Neural cell (in vitro differentiated cells): ENCODE results near the gene C19orf73. TPM values are rescaled to one million over a fixed set of nuclear protein-coding genes. Genes with fewer than 3 reads are reported as not detected.

Experiments used
- H2AFZ ChIP-seq: fragments of 200-600, 300-800 bp; sonication (generic), shearing (Covaris generic); 2 replicates; pipeline ENCODE4 v1.6.0; 2014; ENCODE audit warnings: low read depth, mild to moderate bottlenecking, antibody characterized with exemption, low read length, moderate library complexity
- H3F3A ChIP-seq: fragments of 200-600 bp; shearing (Covaris generic); 2 replicates; pipeline ENCODE4 v1.6.1; 2016; ENCODE audit warnings: mild to moderate bottlenecking, moderate library complexity, mixed read lengths, antibody characterized with exemption, low read length; ENCODE audit not compliant: insufficient read depth, poor library complexity, severe bottlenecking
- H3K27ac ChIP-seq: fragments of 200-600, 300-800 bp; sonication (generic), shearing (Covaris generic); 2 replicates; pipeline ENCODE4 v1.5.1; 2014; ENCODE audit warnings: mild to moderate bottlenecking, low read length, moderate library complexity
- H3K27me3 ChIP-seq: fragments of 300-800, 200-600 bp; sonication (generic), shearing (Covaris generic); 2 replicates; pipeline ENCODE4 v1.6.0; 2014; ENCODE audit warnings: mild to moderate bottlenecking, low read depth, low read length, moderate library complexity; ENCODE audit not compliant: insufficient read depth
- H3K36me3 ChIP-seq: fragments of 300-800, 200-600 bp; sonication (generic), shearing (Covaris generic); 2 replicates; pipeline ENCODE4 v1.5.1; 2014; ENCODE audit warnings: mild to moderate bottlenecking, antibody characterized with exemption, low read length, moderate library complexity; ENCODE audit not compliant: insufficient read depth
- H3K4me2 ChIP-seq: fragments of 300-800, 200-600 bp; sonication (generic), shearing (Covaris generic); 2 replicates; pipeline ENCODE4 v1.6.0; 2014; ENCODE audit warnings: mild to moderate bottlenecking, low read length
- H3K4me3 ChIP-seq: fragments of 300-800, 200-600 bp; sonication (generic), shearing (Covaris generic); 2 replicates; pipeline ENCODE4 v1.5.1; 2014; ENCODE audit warnings: mild to moderate bottlenecking, low read length, moderate library complexity
- H3K79me2 ChIP-seq: fragments of 200-600 bp; shearing (Covaris generic); replicated peaks from 2 replicates; pipeline ENCODE4 v1.6.0; 2014; ENCODE audit warnings: mild to moderate bottlenecking, low read length, moderate library complexity; ENCODE audit not compliant: insufficient read depth
- H3K9ac ChIP-seq: fragments of 300-800, 200-600 bp; sonication (generic), shearing (Covaris generic); 2 replicates; pipeline ENCODE4 v1.6.1; 2016; ENCODE audit warnings: mild to moderate bottlenecking, low read length, mixed read lengths
- H3K9me2 ChIP-seq: fragments of 200-600 bp; shearing (Covaris generic); 2 replicates; pipeline ENCODE4 v1.6.1; 2016; ENCODE audit warnings: mild to moderate bottlenecking, low read length, mixed read lengths; ENCODE audit not compliant: insufficient read depth
- H3K9me3 ChIP-seq: fragments of 200-600, 300-800 bp; sonication (generic), shearing (Covaris generic); 2 replicates; pipeline ENCODE4 v1.6.1; 2016; ENCODE audit warnings: mild to moderate bottlenecking, mixed run types, low read length, moderate library complexity, mixed read lengths
- H4K20me1 ChIP-seq: fragments of 200-600 bp; shearing (Covaris generic); 2 replicates; pipeline ENCODE4 v1.6.1; 2016; ENCODE audit warnings: mild to moderate bottlenecking, mixed run types; ENCODE audit not compliant: insufficient read depth
- EP300 ChIP-seq: fragments of 450-650 bp; conservative IDR thresholded peaks from 2 replicates; pipeline ENCODE4 v1.6.1; 2014; ENCODE audit warnings: antibody characterized with exemption, mild to moderate bottlenecking, moderate library complexity; ENCODE audit not compliant: poor library complexity, severe bottlenecking
- EZH2 ChIP-seq: fragments of 200-600, 300-800 bp; shearing (Covaris generic), sonication (generic); IDR thresholded peaks from 2 replicates; pipeline ENCODE4 v1.6.1; 2014; ENCODE audit warnings: antibody characterized with exemption, low read length, borderline replicate concordance, mild to moderate bottlenecking; ENCODE audit not compliant: insufficient read depth, poor library complexity, severe bottlenecking
- MXI1 ChIP-seq: fragments of 450-650 bp; conservative IDR thresholded peaks from 2 replicates; pipeline ENCODE4 v1.6.1; 2014; ENCODE audit warnings: antibody characterized with exemption, mild to moderate bottlenecking; ENCODE audit not compliant: poor library complexity, severe bottlenecking
- POLR2AphosphoS5 ChIP-seq: IDR thresholded peaks from 2 replicates; pipeline ENCODE4 v1.6.1; 2012
- RAD21 ChIP-seq: fragments of 450-650 bp; conservative IDR thresholded peaks from 2 replicates; pipeline ENCODE4 v1.6.1; 2014; ENCODE audit warnings: antibody characterized with exemption, mild to moderate bottlenecking, moderate library complexity
- REST ChIP-seq: IDR thresholded peaks from 2 replicates; pipeline ENCODE4 v1.6.1; 2012; ENCODE audit warnings: borderline replicate concordance
- SMC3 ChIP-seq: fragments of 450-650 bp; conservative IDR thresholded peaks from 2 replicates; pipeline ENCODE4 v1.6.1; 2014; ENCODE audit warnings: antibody characterized with exemption, mild to moderate bottlenecking, moderate library complexity; ENCODE audit not compliant: poor library complexity
- TAF1 ChIP-seq: IDR thresholded peaks from 2 replicates; pipeline ENCODE4 v1.6.1; 2012; ENCODE audit warnings: low read depth
- polyA plus RNA-seq: library from polyadenylated mRNA; depleted of rRNA; stranded (reverse); fragments of >200 nt; gene quantifications from 2 replicates; pipeline ENCODE4 v1.2.3, GENCODE V29; 2014
- TF ChIP-seq, protein P1 (sequence below): fragments of 450-650 bp; IDR thresholded peaks from 2 replicates; pipeline ENCODE4 v1.5.1; 2014; ENCODE audit warnings: antibody characterized with exemption, mild to moderate bottlenecking, moderate library complexity; ENCODE audit not compliant: poor library complexity, severe bottlenecking

C19orf73 gene
- polyA plus RNA-seq, 1 donor from 2014 or later, result 8.4 TPM

DNA sequence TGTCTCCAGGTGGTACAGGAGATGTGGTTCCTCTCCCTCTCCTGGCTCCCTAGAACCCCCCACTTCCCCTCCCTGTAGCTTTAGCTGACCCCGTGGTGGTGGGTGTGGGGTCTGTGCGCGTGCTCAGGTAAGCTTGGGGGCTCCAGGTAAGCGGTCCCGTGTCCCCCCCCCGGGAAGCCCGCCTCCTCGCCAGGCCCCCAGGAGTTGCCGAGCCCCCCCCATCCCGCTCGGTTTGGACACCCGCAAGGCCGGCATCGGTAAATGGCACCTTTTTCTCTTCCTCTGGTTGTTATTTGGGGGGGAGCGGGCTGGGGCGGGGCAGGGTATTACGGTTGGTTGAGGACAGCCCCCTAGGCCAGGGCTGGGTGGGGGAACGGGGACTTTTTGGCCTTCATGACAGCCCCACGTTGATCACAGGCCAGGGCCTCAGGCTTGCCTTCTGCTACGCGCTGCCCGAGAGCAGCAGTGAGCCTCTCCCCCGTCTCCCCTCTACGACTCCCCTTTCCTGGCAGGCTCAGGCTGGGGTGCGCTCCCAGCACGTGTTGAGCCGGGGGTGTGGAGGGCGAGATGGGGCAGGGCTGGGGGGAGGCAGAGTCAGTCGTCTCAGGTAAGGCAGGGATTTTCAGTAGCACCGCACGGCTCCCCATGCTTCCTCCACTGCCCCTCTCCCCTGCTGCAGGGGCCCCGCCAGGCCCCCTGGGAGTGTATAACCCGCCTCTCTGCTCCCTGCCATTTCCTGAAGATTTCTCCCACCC lies 15.4 kb downstream of the C19orf73 start:
- no peak for TF ChIP-seq TAF1
- no peak for TF ChIP-seq EZH2
- no peak for TF ChIP-seq POLR2AphosphoS5
- no peak for TF ChIP-seq EP300
- TF ChIP-seq REST, result no peak
- TF ChIP-seq, protein P1, sequence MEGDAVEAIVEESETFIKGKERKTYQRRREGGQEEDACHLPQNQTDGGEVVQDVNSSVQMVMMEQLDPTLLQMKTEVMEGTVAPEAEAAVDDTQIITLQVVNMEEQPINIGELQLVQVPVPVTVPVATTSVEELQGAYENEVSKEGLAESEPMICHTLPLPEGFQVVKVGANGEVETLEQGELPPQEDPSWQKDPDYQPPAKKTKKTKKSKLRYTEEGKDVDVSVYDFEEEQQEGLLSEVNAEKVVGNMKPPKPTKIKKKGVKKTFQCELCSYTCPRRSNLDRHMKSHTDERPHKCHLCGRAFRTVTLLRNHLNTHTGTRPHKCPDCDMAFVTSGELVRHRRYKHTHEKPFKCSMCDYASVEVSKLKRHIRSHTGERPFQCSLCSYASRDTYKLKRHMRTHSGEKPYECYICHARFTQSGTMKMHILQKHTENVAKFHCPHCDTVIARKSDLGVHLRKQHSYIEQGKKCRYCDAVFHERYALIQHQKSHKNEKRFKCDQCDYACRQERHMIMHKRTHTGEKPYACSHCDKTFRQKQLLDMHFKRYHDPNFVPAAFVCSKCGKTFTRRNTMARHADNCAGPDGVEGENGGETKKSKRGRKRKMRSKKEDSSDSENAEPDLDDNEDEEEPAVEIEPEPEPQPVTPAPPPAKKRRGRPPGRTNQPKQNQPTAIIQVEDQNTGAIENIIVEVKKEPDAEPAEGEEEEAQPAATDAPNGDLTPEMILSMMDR, result no peak
- no peak for TF ChIP-seq RAD21
- TF ChIP-seq SMC3, result no peak
- TF ChIP-seq MXI1, result no peak
- H3K36me3 ChIP-seq, result no peaks in the 10 kb centered on the region
- H4K20me1 ChIP-seq, result peaks cover 3% of the 10 kb centered on the region

DNA sequence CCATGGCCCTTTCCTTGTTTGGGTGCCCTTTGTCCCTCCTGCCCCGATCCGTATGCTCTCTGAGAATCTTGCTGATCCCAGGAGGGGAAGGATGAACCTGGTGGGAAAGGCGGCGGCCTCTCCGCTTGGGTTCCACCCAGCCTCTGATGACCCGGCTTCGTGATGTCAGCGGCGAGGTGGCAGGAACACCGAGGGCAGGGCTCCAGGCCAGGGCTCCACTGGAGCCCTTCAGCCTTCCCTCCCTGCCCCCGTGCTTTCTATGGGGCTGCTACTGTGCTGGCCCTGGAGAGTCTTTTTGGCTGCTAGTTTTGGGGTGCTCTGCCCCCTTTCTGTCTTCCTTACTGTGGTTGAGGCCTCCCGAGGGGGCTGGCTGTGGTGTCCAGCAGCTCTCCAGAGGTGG lies 16.6 kb downstream of the C19orf73 start:
- Histone ChIP-seq H3K36me3 (no peaks in the 10 kb centered on the region), H3K27me3 (no peaks in the 10 kb centered on the region), H2AFZ (no peak overlapping the region), H3K9me3 (no peaks in the 10 kb centered on the region), H3K79me2 (no peaks in the 10 kb centered on the region), H3K4me3 (no peak overlapping the region), H3F3A (no peaks in the 10 kb centered on the region), H3K27ac (no peak overlapping the region), H3K4me2 (no peak overlapping the region), H3K9me2 (no peaks in the 10 kb centered on the region), H3K9ac (no peak overlapping the region), H4K20me1 (peaks cover 3% of the 10 kb centered on the region)
- TF ChIP-seq, protein P1, result no peak
- no peak for TF ChIP-seq TAF1

More for the DNA sequence above, 15.4 kb downstream of the C19orf73 start:
- Histone ChIP-seq H3K4me3 (no peak overlapping the region), H3F3A (no peaks in the 10 kb centered on the region), H2AFZ (no peak overlapping the region), H3K4me2 (no peak overlapping the region), H3K9me2 (no peaks in the 10 kb centered on the region), H3K9me3 (no peaks in the 10 kb centered on the region), H3K9ac (no peak overlapping the region), H3K79me2 (no peaks in the 10 kb centered on the region), H3K27me3 (no peaks in the 10 kb centered on the region), H3K27ac (no peak overlapping the region)
